GM15510 (cell line): ENCODE measurements around the gene HOXC12.

ENCODE experiments used
- POLR2A ChIP-seq: IDR thresholded peaks from 3 replicates; pipeline ENCODE4 v1.6.1; 2011; ENCODE audit warnings: borderline replicate concordance; ENCODE audit not compliant: insufficient read length; ENCODE audit errors: extremely low read depth

HOXC12 gene

GRCh38 chr12:53998110-53998899, 43.6 kb downstream of the HOXC12 start:
- TF ChIP-seq POLR2A = no peak

- TF ChIP-seq POLR2A = no peak
These were observed 44.2 kb downstream of the HOXC12 start for GRCh38 chr12:53998900-53999236.

- TF ChIP-seq POLR2A = no peak
These were observed 44.9 kb downstream of the HOXC12 start for GRCh38 chr12:53999559-54000115.

GRCh38 chr12:54000116-54001114, 45.7 kb downstream of the HOXC12 start, which contains the start of gene HOXC9:
Gene HOXC9, plus strand, starts transcription at chr12:54000161. Its CDS starts 28 bp downstream, at chr12:54000189.
- no peak for TF ChIP-seq POLR2A

- no peak for TF ChIP-seq POLR2A
These were observed 46.8 kb downstream of the HOXC12 start for GRCh38 chr12:54001283-54002187.

GRCh38 chr12:54002278-54002914, 47.7 kb downstream of the HOXC12 start:
- TF ChIP-seq POLR2A = no peak

GRCh38 chr12:54002915-54003389, 48.2 kb downstream of the HOXC12 start:
- TF ChIP-seq POLR2A = no peak

GRCh38 chr12:54003625-54004024, 48.9 kb downstream of the HOXC12 start:
- no peak for TF ChIP-seq POLR2A

GRCh38 chr12:54004063-54004840, 49.5 kb downstream of the HOXC12 start:
- TF ChIP-seq POLR2A = no peak

GRCh38 chr12:54004841-54005530, 50.3 kb downstream of the HOXC12 start:
- no peak for TF ChIP-seq POLR2A

GRCh38 chr12:54005531-54005852, 50.8 kb downstream of the HOXC12 start:
- no peak for TF ChIP-seq POLR2A

GRCh38 chr12:54005853-54006558, 51.3 kb downstream of the HOXC12 start:
- no peak for TF ChIP-seq POLR2A
